ENCODE results near the gene C10orf90. TPM values are rescaled to one million over a fixed set of nuclear protein-coding genes. Genes with fewer than 3 reads are reported as not detected.

C10orf90 gene
- total RNA-seq, 4 donors from 2014 or later: 2.1 to 6.5 (median 4.1) TPM

GRCh38 chr10:126621846-126622245 lies 48.6 kb downstream of the C10orf90 start:
- H3K27ac ChIP-seq: no peak overlapping the region
- no peak overlapping the region for H3K4me3 ChIP-seq
- H3K27me3 ChIP-seq: no peaks in the 10 kb centered on the region
- no peak for TF ChIP-seq POLR2A (IDR thresholded peaks at IDR 0.05)
- TF ChIP-seq CTCF (IDR thresholded peaks at IDR 0.05): no peak
- TF ChIP-seq EP300 (IDR thresholded peaks at IDR 0.05): no peak
- TF ChIP-seq POLR2AphosphoS5 (IDR thresholded peaks at IDR 0.05): no peak
- 85% methylated on average over 7 of the region's 7 CpGs for whole genome bisulfite sequencing
- no peaks in the 10 kb centered on the region for H3K36me3 ChIP-seq
- no peak for DNase-seq (ENCODE audit: low spot score in 2 of 2)
- no peaks in the 10 kb centered on the region for H3K9me3 ChIP-seq
- H3K4me1 ChIP-seq: no peaks in the 10 kb centered on the region

- Histone ChIP-seq H3K27me3 (no peaks in the 10 kb centered on the region), H3K4me1 (no peaks in the 10 kb centered on the region), H3K4me3 (no peak overlapping the region), H3K9me3 (no peaks in the 10 kb centered on the region), H3K36me3 (no peaks in the 10 kb centered on the region), H3K27ac (no peak overlapping the region)
- 44% methylated on average over 1 of the region's 1 CpG for WGBS
- DNase-seq (ENCODE audit: low spot score in 2 of 2): no peak
- no peak for TF ChIP-seq EP300 (IDR thresholded peaks at IDR 0.05)
- no peak for TF ChIP-seq POLR2A (IDR thresholded peaks at IDR 0.05)
- TF ChIP-seq POLR2AphosphoS5 (IDR thresholded peaks at IDR 0.05): no peak
- no peak for TF ChIP-seq CTCF (IDR thresholded peaks at IDR 0.05)
Observed at GRCh38 chr10:126618466-126618865, 52.0 kb downstream of the C10orf90 start.

- no peaks in the 10 kb centered on the region for H3K9me3 ChIP-seq
- DNase-seq (ENCODE audit: low spot score in 2 of 2): no peak
- WGBS: 55% methylated on average over 3 of the region's 3 CpGs
Observed at GRCh38 chr10:126617733-126618132, 52.8 kb downstream of the C10orf90 start.

GRCh38 chr10:126617208-126617607 lies 53.3 kb downstream of the C10orf90 start:
- Histone ChIP-seq H3K27me3 (no peaks in the 10 kb centered on the region), H3K36me3 (no peaks in the 10 kb centered on the region), H3K27ac (no peak overlapping the region), H3K4me3 (no peak overlapping the region), H3K4me1 (no peaks in the 10 kb centered on the region), H3K9me3 (no peaks in the 10 kb centered on the region)
- no peak for TF ChIP-seq CTCF (IDR thresholded peaks at IDR 0.05)
- TF ChIP-seq POLR2AphosphoS5 (IDR thresholded peaks at IDR 0.05): no peak
- TF ChIP-seq POLR2A (IDR thresholded peaks at IDR 0.05): no peak
- no peak for TF ChIP-seq EP300 (IDR thresholded peaks at IDR 0.05)
- DNase-seq (ENCODE audit: low spot score in 2 of 2): no peak
- WGBS: 100% methylated on average over 1 of the region's 1 CpG

More at GRCh38 chr10:126617733-126618132, 52.8 kb downstream of the C10orf90 start:
- Histone ChIP-seq H3K27me3 (no peaks in the 10 kb centered on the region), H3K4me3 (no peak overlapping the region), H3K36me3 (no peaks in the 10 kb centered on the region), H3K27ac (no peak overlapping the region), H3K4me1 (no peaks in the 10 kb centered on the region)
- TF ChIP-seq CTCF (IDR thresholded peaks at IDR 0.05) (no peak), POLR2A (IDR thresholded peaks at IDR 0.05) (no peak), EP300 (IDR thresholded peaks at IDR 0.05) (no peak), POLR2AphosphoS5 (IDR thresholded peaks at IDR 0.05) (no peak)

- Histone ChIP-seq H3K4me3 (no peak overlapping the region), H3K4me1 (no peaks in the 10 kb centered on the region), H3K9me3 (no peaks in the 10 kb centered on the region), H3K36me3 (no peaks in the 10 kb centered on the region), H3K27ac (no peak overlapping the region), H3K27me3 (no peaks in the 10 kb centered on the region)
- no peak for TF ChIP-seq POLR2AphosphoS5 (IDR thresholded peaks at IDR 0.05)
- no peak for DNase-seq (ENCODE audit: low spot score in 2 of 2)
- WGBS: 44% methylated on average over 3 of the region's 3 CpGs
Observed at GRCh38 chr10:126616737-126617136, 53.8 kb downstream of the C10orf90 start.

GRCh38 chr10:126611303-126611702 lies 59.2 kb downstream of the C10orf90 start:
- no peak for DNase-seq (ENCODE audit: low spot score in 2 of 2)
- 84% methylated on average over 2 of the region's 2 CpGs for WGBS
- no peaks in the 10 kb centered on the region for H3K36me3 ChIP-seq
- H3K27ac ChIP-seq: no peak overlapping the region
- no peak overlapping the region for H3K4me3 ChIP-seq
- H3K4me1 ChIP-seq: no peaks in the 10 kb centered on the region
- TF ChIP-seq CTCF (IDR thresholded peaks at IDR 0.05): no peak
- no peak for TF ChIP-seq POLR2AphosphoS5 (IDR thresholded peaks at IDR 0.05)
- TF ChIP-seq POLR2A (IDR thresholded peaks at IDR 0.05): no peak
- no peak for TF ChIP-seq EP300 (IDR thresholded peaks at IDR 0.05)
- H3K27me3 ChIP-seq: no peaks in the 10 kb centered on the region
- no peaks in the 10 kb centered on the region for H3K9me3 ChIP-seq

Data from suprapubic skin (tissue), 4 donors.